GM18508 (cell line): Measurements from ENCODE around the gene SP140.

Experiments used
- ATAC-seq: cut with Tn5 transposase; IDR thresholded peaks from one replicate; pipeline ENCODE4 v1.9.1; 2021; ENCODE audit warnings: moderate number of reproducible peaks; ENCODE audit not compliant: insufficient read depth, unreplicated experiment

Gene SP140

GRCh38 chr2:230225486-230225885 lies at the start of gene SP140:
TSS of gene SP140 (plus strand) at chr2:230225736. CDS start at chr2:230225845, 109 bp downstream.
- ATAC-seq: peak; percentile 73

- ATAC-seq: no peak
Observed at GRCh38 chr2:230176996-230177395, 48.5 kb upstream of the SP140 start.

- ATAC-seq: no peak
Observed at GRCh38 chr2:230178546-230179485, 46.7 kb upstream of the SP140 start.

GRCh38 chr2:230179907-230180306 lies 45.6 kb upstream of the SP140 start:
- no peak for ATAC-seq

- no peak for ATAC-seq
Observed at GRCh38 chr2:230181195-230181594, 44.3 kb upstream of the SP140 start.

GRCh38 chr2:230184727-230185578 lies 40.6 kb upstream of the SP140 start:
- no peak for ATAC-seq

GRCh38 chr2:230202430-230203109 lies 23.0 kb upstream of the SP140 start:
- ATAC-seq: no peak

GRCh38 chr2:230203110-230203676 lies 22.3 kb upstream of the SP140 start:
- ATAC-seq: no peak

GRCh38 chr2:230205034-230205433 lies 20.5 kb upstream of the SP140 start:
- ATAC-seq: peak; percentile 45

GRCh38 chr2:230205721-230206120 lies 19.8 kb upstream of the SP140 start:
- no peak for ATAC-seq

- ATAC-seq: no peak
Observed at GRCh38 chr2:230208576-230208975, 17.0 kb upstream of the SP140 start.

- peak; percentile 36 for ATAC-seq
Observed at GRCh38 chr2:230209422-230210051, 16.0 kb upstream of the SP140 start.

GRCh38 chr2:230216489-230216888 lies 9.0 kb upstream of the SP140 start:
- no peak for ATAC-seq

- ATAC-seq: no peak
Observed at GRCh38 chr2:230217424-230217823, 8.1 kb upstream of the SP140 start.

GRCh38 chr2:230218421-230218820 lies 7.1 kb upstream of the SP140 start:
- ATAC-seq: no peak

- ATAC-seq: peak; percentile 40
Observed at GRCh38 chr2:230219419-230220331, 5.9 kb upstream of the SP140 start, which contains the start of gene SP110. TSS of gene SP110 (minus strand) at chr2:230219984. CDS start at chr2:230216927, 3,057 bp downstream.

- ATAC-seq: no peak
Observed at GRCh38 chr2:230220347-230220969, 5.1 kb upstream of the SP140 start.

- ATAC-seq: no peak
Observed at GRCh38 chr2:230221493-230221892, 4.0 kb upstream of the SP140 start.
